ENCODE results near the gene PIP5KL1. TPM values are rescaled to one million over a fixed set of nuclear protein-coding genes. Genes with fewer than 3 reads are reported as not detected.
A peak's percentile ranks its signal among the peaks of the same experiment; 100 is the strongest.

Gene PIP5KL1, protein sequence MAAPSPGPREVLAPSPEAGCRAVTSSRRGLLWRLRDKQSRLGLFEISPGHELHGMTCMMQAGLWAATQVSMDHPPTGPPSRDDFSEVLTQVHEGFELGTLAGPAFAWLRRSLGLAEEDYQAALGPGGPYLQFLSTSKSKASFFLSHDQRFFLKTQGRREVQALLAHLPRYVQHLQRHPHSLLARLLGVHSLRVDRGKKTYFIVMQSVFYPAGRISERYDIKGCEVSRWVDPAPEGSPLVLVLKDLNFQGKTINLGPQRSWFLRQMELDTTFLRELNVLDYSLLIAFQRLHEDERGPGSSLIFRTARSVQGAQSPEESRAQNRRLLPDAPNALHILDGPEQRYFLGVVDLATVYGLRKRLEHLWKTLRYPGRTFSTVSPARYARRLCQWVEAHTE
- total RNA-seq (2014; rRNA removed) = 5.1 and 5.4 TPM in 2 replicates
- percentile 47 among the genes with signal in this experiment for Bru-seq, nascent RNA
- percentile 65 among the genes with signal in this experiment for BruChase-seq, experiment 1, labeled RNA remaining after a 6-hour chase
- percentile 59 among the genes with signal in this experiment for BruChase-seq, experiment 2, labeled RNA remaining after a 2-hour chase
- long read RNA-seq, partial matches to known transcripts = 3 of 11 reads
- long read RNA-seq, other reads (novel, unspliced or antisense) = 7 of 11 reads

DNA sequence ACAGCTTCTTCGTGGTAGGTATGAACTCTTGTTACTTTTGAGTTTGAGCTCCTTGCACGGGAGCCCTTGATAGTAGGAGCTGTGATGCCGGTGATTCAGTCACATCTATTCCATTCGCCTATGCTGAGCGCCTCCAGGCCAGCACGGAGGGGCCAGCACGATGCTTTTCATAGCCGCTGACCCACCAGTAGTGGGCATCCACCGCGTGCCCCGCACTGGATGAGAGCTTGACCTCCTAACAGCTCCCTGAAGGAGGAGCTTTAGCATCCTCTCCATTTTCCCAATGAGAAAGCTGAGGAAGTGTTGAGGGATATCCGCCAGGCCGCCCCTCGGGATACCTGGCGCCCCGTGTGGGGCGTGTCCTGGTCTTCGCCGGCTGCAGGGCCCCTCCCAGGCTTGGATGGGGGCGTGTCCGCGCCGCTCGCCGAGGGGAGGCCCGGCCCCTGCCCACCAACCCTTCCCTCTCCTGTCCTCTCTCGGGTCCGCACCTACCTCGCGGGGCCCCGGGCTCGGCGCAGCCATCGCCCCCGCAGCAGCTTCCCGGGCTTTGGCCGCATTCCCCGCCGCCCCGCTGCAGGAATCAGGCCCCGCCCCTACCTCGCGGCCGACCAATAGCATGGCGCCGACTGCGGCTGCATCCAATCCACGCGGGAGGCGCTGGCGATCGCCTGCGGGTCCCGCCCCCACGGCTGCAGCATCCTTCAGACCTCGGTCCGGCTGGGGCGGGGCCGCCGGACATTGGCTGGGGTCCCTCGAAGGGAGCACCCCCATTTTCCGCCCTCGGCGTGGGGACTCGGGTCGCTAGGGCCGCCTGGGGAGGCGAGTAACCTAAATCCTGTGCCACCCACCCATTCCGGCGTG, at the start of gene PIP5KL1:
TSS of gene PIP5KL1 (minus strand) at position 547 of the 861 bp plus-strand sequence. CDS start at position 522, 25 bp downstream.
- TF ChIP-seq, protein P1, sequence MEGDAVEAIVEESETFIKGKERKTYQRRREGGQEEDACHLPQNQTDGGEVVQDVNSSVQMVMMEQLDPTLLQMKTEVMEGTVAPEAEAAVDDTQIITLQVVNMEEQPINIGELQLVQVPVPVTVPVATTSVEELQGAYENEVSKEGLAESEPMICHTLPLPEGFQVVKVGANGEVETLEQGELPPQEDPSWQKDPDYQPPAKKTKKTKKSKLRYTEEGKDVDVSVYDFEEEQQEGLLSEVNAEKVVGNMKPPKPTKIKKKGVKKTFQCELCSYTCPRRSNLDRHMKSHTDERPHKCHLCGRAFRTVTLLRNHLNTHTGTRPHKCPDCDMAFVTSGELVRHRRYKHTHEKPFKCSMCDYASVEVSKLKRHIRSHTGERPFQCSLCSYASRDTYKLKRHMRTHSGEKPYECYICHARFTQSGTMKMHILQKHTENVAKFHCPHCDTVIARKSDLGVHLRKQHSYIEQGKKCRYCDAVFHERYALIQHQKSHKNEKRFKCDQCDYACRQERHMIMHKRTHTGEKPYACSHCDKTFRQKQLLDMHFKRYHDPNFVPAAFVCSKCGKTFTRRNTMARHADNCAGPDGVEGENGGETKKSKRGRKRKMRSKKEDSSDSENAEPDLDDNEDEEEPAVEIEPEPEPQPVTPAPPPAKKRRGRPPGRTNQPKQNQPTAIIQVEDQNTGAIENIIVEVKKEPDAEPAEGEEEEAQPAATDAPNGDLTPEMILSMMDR (conservative IDR thresholded peaks at IDR 0.05; ENCODE audit: low read depth, low read length) = no peak
- no peak for TF ChIP-seq EZH2phosphoT487 (IDR thresholded peaks at IDR 0.05; ENCODE audit: borderline replicate concordance, low read length)
- TF ChIP-seq EZH2 (IDR thresholded peaks at IDR 0.05; ENCODE audit: low read length, unreplicated experiment) = no peak
- no peak within 1 kb of the TSS for H3K9ac ChIP-seq (ENCODE audit: low read length)
- H3K4me2 ChIP-seq (ENCODE audit: low read length) = peak within 1 kb of the TSS; percentile 68
- no peaks in the 10 kb centered on the region for H3F3A ChIP-seq (ENCODE audit: low read length, unreplicated experiment)
- no peaks in the 10 kb centered on the region for H3K9me2 ChIP-seq (replicated peaks; ENCODE audit: low read length)
- H3K79me2 ChIP-seq (ENCODE audit: low read length) = peaks cover 10% of the 10 kb centered on the region
- ATAC-seq (peak; percentile 81), DNase-seq (peak; percentile 68)
- peak within 1 kb of the TSS; percentile 53 for H3K4me3 ChIP-seq (ENCODE audit: low read length)
- POLR2A ChIA-PET (ENCODE audit: unreplicated experiment) = no interaction called here
- H3K36me3 ChIP-seq (ENCODE audit: low read depth, low read length) = no peaks in the 10 kb centered on the region
- H3K27ac ChIP-seq (ENCODE audit: low read length) = peak within 1 kb of the TSS; percentile 5; the same call in 1 of the 2 replicates
- H4K20me1 ChIP-seq (ENCODE audit: low read length) = no peaks in the 10 kb centered on the region
- peak within 1 kb of the TSS; percentile 41 for H2AFZ ChIP-seq (ENCODE audit: low read length)
- H3K9me3 ChIP-seq (ENCODE audit: low read length) = no peaks in the 10 kb centered on the region
- H3K4me1 ChIP-seq (ENCODE audit: insufficient read depth, low read length) = peaks cover 26% of the 10 kb centered on the region
- CTCF ChIA-PET = no interaction called here
- H3K27me3 ChIP-seq (ENCODE audit: low read length) = no peaks in the 10 kb centered on the region
- intact Hi-C loops (cut with micrococcal nuclease) = no loop called here
- BruUV-seq (replicated peaks) = no TSS peak

DNA sequence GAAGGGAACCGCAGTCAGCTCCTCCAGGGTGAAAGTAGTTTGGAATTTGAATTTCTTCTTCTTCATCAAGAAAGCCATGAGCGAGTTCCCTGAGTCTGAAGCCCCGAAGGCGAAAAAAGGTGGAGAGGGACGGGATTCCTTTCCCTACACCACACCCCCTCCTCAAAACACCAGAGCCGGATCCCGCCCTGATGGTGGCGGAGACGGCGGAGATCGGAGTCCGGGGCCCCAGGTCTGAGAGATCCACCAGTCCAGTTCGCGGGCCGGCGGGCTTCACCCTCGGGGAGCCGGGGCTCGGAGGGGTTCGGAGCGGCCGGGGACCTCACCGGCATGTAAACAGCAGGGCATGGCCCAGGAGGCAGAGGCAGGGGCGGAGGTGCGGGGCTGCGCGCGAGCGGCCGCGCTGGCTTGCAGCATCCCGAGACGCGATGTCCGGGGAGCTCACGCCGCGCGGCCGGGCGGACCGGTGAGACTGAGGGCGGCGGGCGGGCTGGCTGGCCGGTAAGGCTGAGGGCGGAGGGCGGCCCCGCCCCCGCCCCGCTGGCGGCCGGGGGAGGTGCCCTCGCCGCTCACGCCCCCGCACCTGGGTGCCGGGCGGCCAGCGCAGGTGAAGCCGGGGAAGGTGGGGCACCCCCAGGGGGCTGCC, 49.6 kb upstream of the PIP5KL1 start:
- CTCF ChIA-PET = interaction anchor here (0.9 kb wide), 1 partner anchor 37 kb away, joined by 4 read pairs; no protein-coding TSS in a partner anchor
- Histone ChIP-seq H3K27me3 (ENCODE audit: low read length) (no peaks in the 10 kb centered on the region), H3K9me3 (ENCODE audit: low read length) (no peaks in the 10 kb centered on the region), H3K4me3 (ENCODE audit: low read length) (peak overlapping the region; percentile 95), H3K4me2 (ENCODE audit: low read length) (peak overlapping the region; percentile 82), H3F3A (ENCODE audit: low read length, unreplicated experiment) (no peaks in the 10 kb centered on the region), H4K20me1 (ENCODE audit: low read length) (peaks cover 15% of the 10 kb centered on the region; the same call in 1 of the 2 replicates), H3K4me1 (ENCODE audit: insufficient read depth, low read length) (peaks cover 20% of the 10 kb centered on the region), H3K9ac (ENCODE audit: low read length) (peak overlapping the region; percentile 70), H3K36me3 (ENCODE audit: low read depth, low read length) (no peaks in the 10 kb centered on the region), H2AFZ (ENCODE audit: low read length) (no peak overlapping the region), H3K79me2 (ENCODE audit: low read length) (peaks cover 51% of the 10 kb centered on the region), H3K27ac (ENCODE audit: low read length) (no peak overlapping the region), H3K9me2 (replicated peaks; ENCODE audit: low read length) (no peaks in the 10 kb centered on the region)
- ATAC-seq = peak; percentile 43
- no peak for TF ChIP-seq EZH2phosphoT487 (IDR thresholded peaks at IDR 0.05; ENCODE audit: borderline replicate concordance, low read length)
- TF ChIP-seq, protein P1 (conservative IDR thresholded peaks at IDR 0.05; ENCODE audit: low read depth, low read length) = no peak
- TF ChIP-seq EZH2 (IDR thresholded peaks at IDR 0.05; ENCODE audit: low read length, unreplicated experiment) = no peak
- intact Hi-C loops (cut with micrococcal nuclease) = loop anchor here (2.0 kb wide), 1 partner anchor 55 kb away; no protein-coding TSS in a partner anchor
- DNase-seq = peak; percentile 45
- POLR2A ChIA-PET (ENCODE audit: unreplicated experiment) = no interaction called here
- BruUV-seq (replicated peaks) = no TSS peak
